Measurements from ENCODE around the gene IL16.

Gene IL16

DNA sequence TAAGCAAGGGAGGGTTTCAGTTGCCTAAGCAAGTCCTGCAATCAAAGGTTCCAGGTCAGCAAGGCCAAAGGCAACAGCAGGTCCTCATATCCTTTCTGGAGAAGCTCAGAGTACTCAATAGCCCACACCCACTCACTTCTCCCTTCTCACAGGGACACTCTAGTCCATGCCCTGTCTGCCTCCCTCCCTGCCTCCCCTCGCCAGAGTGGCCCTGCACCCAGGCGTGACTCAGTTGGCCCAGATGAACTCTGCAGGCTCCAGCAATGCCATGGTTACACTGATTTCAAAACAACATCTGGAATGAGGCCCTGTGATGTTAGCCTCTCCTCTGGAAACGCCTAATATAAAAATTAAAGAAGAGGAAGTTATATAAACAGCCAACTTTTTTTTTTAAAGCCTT, 32.9 kb downstream of the IL16 start:
- Histone ChIP-seq H3K4me2 (ENCODE audit: low read depth, low read length, poor library complexity, severe bottlenecking) (no peak overlapping the region), H4K20me1 (ENCODE audit: low read depth, low read length) (no peaks in the 10 kb centered on the region), H3K79me2 (ENCODE audit: insufficient read depth, low read length) (no peaks in the 10 kb centered on the region), H3K9ac (ENCODE audit: low read length) (no peak overlapping the region), H3K27ac (ENCODE audit: low read depth, low read length) (no peak overlapping the region), H2AFZ (ENCODE audit: low read depth, low read length, severe bottlenecking) (no peak overlapping the region), H3K27me3 (ENCODE audit: low read length) (no peaks in the 10 kb centered on the region), H3K36me3 (ENCODE audit: low read length) (no peaks in the 10 kb centered on the region), H3F3A (ENCODE audit: insufficient read depth) (no peaks in the 10 kb centered on the region), H3K9me2 (replicated peaks; ENCODE audit: insufficient read depth, low read length) (no peaks in the 10 kb centered on the region), H3K9me3 (ENCODE audit: insufficient read depth, low read length) (no peaks in the 10 kb centered on the region), H3K4me3 (ENCODE audit: insufficient read depth, low read length, poor library complexity, severe bottlenecking) (no peak overlapping the region)
- TF ChIP-seq, protein P1, sequence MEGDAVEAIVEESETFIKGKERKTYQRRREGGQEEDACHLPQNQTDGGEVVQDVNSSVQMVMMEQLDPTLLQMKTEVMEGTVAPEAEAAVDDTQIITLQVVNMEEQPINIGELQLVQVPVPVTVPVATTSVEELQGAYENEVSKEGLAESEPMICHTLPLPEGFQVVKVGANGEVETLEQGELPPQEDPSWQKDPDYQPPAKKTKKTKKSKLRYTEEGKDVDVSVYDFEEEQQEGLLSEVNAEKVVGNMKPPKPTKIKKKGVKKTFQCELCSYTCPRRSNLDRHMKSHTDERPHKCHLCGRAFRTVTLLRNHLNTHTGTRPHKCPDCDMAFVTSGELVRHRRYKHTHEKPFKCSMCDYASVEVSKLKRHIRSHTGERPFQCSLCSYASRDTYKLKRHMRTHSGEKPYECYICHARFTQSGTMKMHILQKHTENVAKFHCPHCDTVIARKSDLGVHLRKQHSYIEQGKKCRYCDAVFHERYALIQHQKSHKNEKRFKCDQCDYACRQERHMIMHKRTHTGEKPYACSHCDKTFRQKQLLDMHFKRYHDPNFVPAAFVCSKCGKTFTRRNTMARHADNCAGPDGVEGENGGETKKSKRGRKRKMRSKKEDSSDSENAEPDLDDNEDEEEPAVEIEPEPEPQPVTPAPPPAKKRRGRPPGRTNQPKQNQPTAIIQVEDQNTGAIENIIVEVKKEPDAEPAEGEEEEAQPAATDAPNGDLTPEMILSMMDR (IDR thresholded peaks at IDR 0.05; ENCODE audit: insufficient read depth, low read length, poor library complexity, severe bottlenecking): no peak
- no peak for TF ChIP-seq EZH2phosphoT487 (conservative IDR thresholded peaks at IDR 0.05; ENCODE audit: low read length)

DNA sequence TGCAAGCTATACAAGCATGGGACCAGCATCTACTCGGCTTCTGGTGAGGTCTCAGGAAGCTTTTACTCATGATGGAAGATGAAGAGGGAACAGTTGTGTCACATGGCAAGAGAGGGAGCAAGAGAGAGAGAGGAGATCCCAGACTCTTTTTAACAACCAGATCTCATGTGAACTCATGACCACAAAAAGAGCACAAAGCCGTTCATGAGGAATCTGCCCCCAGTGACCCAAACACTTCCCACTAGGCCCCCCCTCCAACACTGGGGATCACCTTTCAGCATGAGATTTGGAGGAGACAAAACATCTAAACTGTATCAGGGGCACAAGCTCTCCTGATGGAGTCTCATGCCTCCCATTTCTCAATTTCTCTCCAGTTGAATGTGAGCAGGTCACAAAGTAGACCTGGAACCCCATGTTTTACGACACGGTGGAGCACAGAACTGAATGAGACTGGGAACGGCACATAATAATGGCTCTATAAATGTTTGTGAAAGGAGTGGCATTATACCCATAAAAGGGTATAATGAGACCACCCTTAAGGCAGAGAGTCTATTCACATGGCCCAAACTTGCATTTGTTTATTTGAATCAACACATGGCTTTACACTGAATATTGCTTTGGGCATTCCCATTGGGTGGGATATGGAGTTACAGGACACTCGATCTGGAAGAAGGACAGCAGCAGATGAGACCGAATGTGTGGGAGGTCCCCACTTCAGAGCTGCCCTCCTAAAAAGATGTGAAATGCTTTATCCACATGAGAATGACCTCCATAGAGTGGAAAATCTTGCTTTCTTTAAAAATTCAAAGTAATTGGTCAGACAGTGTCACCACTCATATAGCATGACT, 38.8 kb downstream of the IL16 start:
- H3K79me2 ChIP-seq (ENCODE audit: insufficient read depth, low read length): no peaks in the 10 kb centered on the region
- no peaks in the 10 kb centered on the region for H3F3A ChIP-seq (ENCODE audit: insufficient read depth)
- no peaks in the 10 kb centered on the region for H4K20me1 ChIP-seq (ENCODE audit: low read depth, low read length)
- no peaks in the 10 kb centered on the region for H3K9me3 ChIP-seq (ENCODE audit: insufficient read depth, low read length)
- no peaks in the 10 kb centered on the region for H3K9me2 ChIP-seq (replicated peaks; ENCODE audit: insufficient read depth, low read length)
- H3K4me3 ChIP-seq (ENCODE audit: insufficient read depth, low read length, poor library complexity, severe bottlenecking): no peak overlapping the region
- no peak overlapping the region for H2AFZ ChIP-seq (ENCODE audit: low read depth, low read length, severe bottlenecking)
- TF ChIP-seq, protein P1 (IDR thresholded peaks at IDR 0.05; ENCODE audit: insufficient read depth, low read length, poor library complexity, severe bottlenecking): no peak
- TF ChIP-seq EZH2phosphoT487 (conservative IDR thresholded peaks at IDR 0.05; ENCODE audit: low read length): no peak
- no peak overlapping the region for H3K4me2 ChIP-seq (ENCODE audit: low read depth, low read length, poor library complexity, severe bottlenecking)
- H3K27me3 ChIP-seq (ENCODE audit: low read length): no peaks in the 10 kb centered on the region
- no peak overlapping the region for H3K27ac ChIP-seq (ENCODE audit: low read depth, low read length)
- H3K36me3 ChIP-seq (ENCODE audit: low read length): no peaks in the 10 kb centered on the region
- H3K9ac ChIP-seq (ENCODE audit: low read length): no peak overlapping the region

DNA sequence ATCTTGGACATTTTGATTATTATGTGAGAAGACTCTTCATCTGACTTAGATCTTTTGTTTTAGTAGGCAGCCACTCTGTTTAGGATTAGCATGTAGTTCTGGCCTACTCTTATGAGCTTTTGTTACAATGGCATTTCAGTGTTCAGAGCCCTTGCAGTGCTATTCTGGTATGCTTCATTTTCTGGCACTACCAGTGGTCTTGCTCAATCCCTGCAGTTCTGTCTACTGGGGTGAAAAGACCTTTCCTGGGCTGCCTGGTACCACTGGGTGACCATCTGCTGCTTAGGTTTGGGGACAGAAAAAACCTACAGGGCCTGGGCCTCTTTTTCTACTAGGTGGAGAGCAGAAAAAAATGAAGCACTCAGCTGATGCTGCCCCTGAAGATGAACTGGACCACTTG, 42.5 kb downstream of the IL16 start:
- TF ChIP-seq, protein P1 (IDR thresholded peaks at IDR 0.05; ENCODE audit: insufficient read depth, low read length, poor library complexity, severe bottlenecking): no peak
- no peak for TF ChIP-seq EZH2phosphoT487 (conservative IDR thresholded peaks at IDR 0.05; ENCODE audit: low read length)
- no peaks in the 10 kb centered on the region for H3K9me3 ChIP-seq (ENCODE audit: insufficient read depth, low read length)
- H3F3A ChIP-seq (ENCODE audit: insufficient read depth): no peaks in the 10 kb centered on the region
- H3K27ac ChIP-seq (ENCODE audit: low read depth, low read length): no peak overlapping the region
- no peaks in the 10 kb centered on the region for H3K79me2 ChIP-seq (ENCODE audit: insufficient read depth, low read length)
- H3K9me2 ChIP-seq (replicated peaks; ENCODE audit: insufficient read depth, low read length): no peaks in the 10 kb centered on the region
- no peaks in the 10 kb centered on the region for H4K20me1 ChIP-seq (ENCODE audit: low read depth, low read length)
- no peak overlapping the region for H2AFZ ChIP-seq (ENCODE audit: low read depth, low read length, severe bottlenecking)
- H3K4me3 ChIP-seq (ENCODE audit: insufficient read depth, low read length, poor library complexity, severe bottlenecking): no peak overlapping the region
- H3K36me3 ChIP-seq (ENCODE audit: low read length): no peaks in the 10 kb centered on the region; the same call in 1 of the 2 replicates
- no peak overlapping the region for H3K4me2 ChIP-seq (ENCODE audit: low read depth, low read length, poor library complexity, severe bottlenecking)
- H3K27me3 ChIP-seq (ENCODE audit: low read length): peaks cover 3% of the 10 kb centered on the region; the same call in 1 of the 2 replicates
- no peak overlapping the region for H3K9ac ChIP-seq (ENCODE audit: low read length)

Data from SU-DHL-6 (cell line).